Measurements from ENCODE around the gene VPS25. TPM values are rescaled to one million over a fixed set of nuclear protein-coding genes. Genes with fewer than 3 reads are reported as not detected.

Gene VPS25
- polyA plus RNA-seq, 1 donor from 2014 or later: 133 TPM

DNA sequence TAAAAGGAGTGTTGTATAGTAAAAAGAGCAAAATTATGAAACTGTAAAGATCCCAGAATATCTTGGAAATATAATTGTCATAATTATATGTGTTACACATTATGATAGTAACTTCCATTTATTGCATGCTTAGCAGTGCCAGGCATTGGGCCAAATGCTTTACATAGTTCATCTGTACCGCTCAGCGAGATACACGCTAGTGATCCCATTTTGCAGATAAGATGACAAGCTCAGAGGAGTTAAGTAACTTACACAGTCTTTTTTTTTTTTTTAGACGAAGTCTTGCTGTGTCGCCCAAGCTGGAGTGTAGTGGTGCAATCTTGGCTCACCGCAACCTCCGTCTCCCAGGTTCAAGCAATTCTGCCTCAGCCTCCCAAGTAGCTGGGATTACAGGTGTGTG lies 21.6 kb upstream of the VPS25 start:
- H3F3A ChIP-seq (ENCODE audit: insufficient read depth, low read length, poor library complexity, severe bottlenecking): no peaks in the 10 kb centered on the region
- H3K79me2 ChIP-seq (replicated peaks; ENCODE audit: insufficient read depth, low read length): no peaks in the 10 kb centered on the region
- H3K4me2 ChIP-seq (ENCODE audit: low read length): no peak overlapping the region
- no peaks in the 10 kb centered on the region for H4K20me1 ChIP-seq (ENCODE audit: insufficient read depth)
- no peaks in the 10 kb centered on the region for H3K9me3 ChIP-seq (ENCODE audit: low read length)
- no peak overlapping the region for H3K4me3 ChIP-seq (ENCODE audit: low read length)
- H3K27ac ChIP-seq (ENCODE audit: low read length): no peak overlapping the region
- H2AFZ ChIP-seq (ENCODE audit: low read depth, low read length): no peak overlapping the region
- no peaks in the 10 kb centered on the region for H3K36me3 ChIP-seq (ENCODE audit: insufficient read depth, low read length)
- H3K9me2 ChIP-seq (ENCODE audit: insufficient read depth, low read length): no peaks in the 10 kb centered on the region
- no peaks in the 10 kb centered on the region for H3K27me3 ChIP-seq (ENCODE audit: insufficient read depth, low read depth, low read length)
- H3K9ac ChIP-seq (ENCODE audit: low read length): no peak overlapping the region
- TF ChIP-seq, protein P1, sequence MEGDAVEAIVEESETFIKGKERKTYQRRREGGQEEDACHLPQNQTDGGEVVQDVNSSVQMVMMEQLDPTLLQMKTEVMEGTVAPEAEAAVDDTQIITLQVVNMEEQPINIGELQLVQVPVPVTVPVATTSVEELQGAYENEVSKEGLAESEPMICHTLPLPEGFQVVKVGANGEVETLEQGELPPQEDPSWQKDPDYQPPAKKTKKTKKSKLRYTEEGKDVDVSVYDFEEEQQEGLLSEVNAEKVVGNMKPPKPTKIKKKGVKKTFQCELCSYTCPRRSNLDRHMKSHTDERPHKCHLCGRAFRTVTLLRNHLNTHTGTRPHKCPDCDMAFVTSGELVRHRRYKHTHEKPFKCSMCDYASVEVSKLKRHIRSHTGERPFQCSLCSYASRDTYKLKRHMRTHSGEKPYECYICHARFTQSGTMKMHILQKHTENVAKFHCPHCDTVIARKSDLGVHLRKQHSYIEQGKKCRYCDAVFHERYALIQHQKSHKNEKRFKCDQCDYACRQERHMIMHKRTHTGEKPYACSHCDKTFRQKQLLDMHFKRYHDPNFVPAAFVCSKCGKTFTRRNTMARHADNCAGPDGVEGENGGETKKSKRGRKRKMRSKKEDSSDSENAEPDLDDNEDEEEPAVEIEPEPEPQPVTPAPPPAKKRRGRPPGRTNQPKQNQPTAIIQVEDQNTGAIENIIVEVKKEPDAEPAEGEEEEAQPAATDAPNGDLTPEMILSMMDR (IDR thresholded peaks at IDR 0.05; ENCODE audit: poor library complexity, severe bottlenecking): no peak

DNA sequence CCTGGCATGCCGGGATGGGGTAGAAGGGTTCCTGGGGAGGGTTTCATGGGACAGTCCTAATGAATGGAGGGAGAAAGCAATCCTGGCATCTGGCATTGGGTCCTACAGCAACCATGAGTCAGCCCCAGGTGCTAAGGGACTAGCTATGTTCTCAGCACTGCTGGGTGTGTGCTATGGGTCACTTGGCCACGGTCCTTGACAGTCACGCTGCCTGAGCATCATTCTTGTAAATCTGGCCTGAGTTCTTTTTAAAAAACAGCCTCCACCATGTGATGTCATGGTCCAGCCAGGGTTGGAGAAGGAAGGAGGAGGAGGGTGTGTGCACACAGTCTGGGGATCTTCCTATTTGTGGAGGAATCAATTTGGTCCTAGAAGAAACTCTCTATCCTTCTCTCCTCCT lies 18.5 kb upstream of the VPS25 start:
- no peak overlapping the region for H3K4me3 ChIP-seq (ENCODE audit: low read length)
- no peak overlapping the region for H3K9ac ChIP-seq (ENCODE audit: low read length)
- H3K36me3 ChIP-seq (ENCODE audit: insufficient read depth, low read length): no peaks in the 10 kb centered on the region
- TF ChIP-seq EZH2 (IDR thresholded peaks at IDR 0.05; ENCODE audit: borderline replicate concordance, insufficient read depth, low read length, poor library complexity, severe bottlenecking) (no peak), RAD21 (conservative IDR thresholded peaks at IDR 0.05) (no peak), EP300 (conservative IDR thresholded peaks at IDR 0.05; ENCODE audit: poor library complexity, severe bottlenecking) (no peak), POLR2AphosphoS5 (IDR thresholded peaks at IDR 0.05) (no peak)
- H4K20me1 ChIP-seq (ENCODE audit: insufficient read depth): no peaks in the 10 kb centered on the region
- no peaks in the 10 kb centered on the region for H3F3A ChIP-seq (ENCODE audit: insufficient read depth, low read length, poor library complexity, severe bottlenecking)
- H3K27me3 ChIP-seq (ENCODE audit: insufficient read depth, low read depth, low read length): peaks cover 7% of the 10 kb centered on the region
- H3K79me2 ChIP-seq (replicated peaks; ENCODE audit: insufficient read depth, low read length): no peaks in the 10 kb centered on the region
- H3K9me2 ChIP-seq (ENCODE audit: insufficient read depth, low read length): no peaks in the 10 kb centered on the region
- no peak overlapping the region for H3K27ac ChIP-seq (ENCODE audit: low read length)
- no peaks in the 10 kb centered on the region for H3K9me3 ChIP-seq (ENCODE audit: low read length)
- no peak overlapping the region for H2AFZ ChIP-seq (ENCODE audit: low read depth, low read length)
- no peak overlapping the region for H3K4me2 ChIP-seq (ENCODE audit: low read length)

DNA sequence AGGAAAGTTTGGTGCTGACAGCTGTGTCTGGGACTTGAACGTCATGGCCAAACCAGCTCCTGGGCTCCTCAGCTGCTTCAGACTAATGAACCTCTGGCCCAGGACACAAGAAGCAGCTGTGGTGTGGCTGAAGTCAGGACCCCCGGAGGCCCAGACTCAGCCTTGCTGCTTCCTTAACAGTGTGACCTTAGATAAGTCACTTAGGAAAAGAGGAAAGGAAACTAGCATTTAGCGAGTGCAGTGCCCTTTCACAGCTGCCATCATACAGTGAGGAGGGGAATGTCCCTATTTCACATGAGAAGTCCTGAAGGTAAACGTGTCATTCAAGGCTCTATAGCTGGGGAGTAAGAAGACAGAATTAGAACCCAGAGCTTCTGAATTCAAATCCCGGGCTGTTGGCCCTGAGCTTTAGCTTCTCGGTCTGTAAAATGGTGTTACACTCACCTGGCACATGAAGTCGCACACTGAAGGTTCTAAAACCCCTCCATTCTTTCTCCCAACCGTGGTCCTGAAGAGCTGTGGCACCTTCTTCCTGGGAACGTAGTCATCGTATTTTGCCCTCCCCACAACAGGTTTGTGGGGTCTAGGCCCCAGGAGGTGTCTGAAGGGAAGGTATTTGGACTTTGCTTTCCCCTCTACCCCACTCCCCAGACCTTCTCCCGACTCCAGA lies 13.1 kb upstream of the VPS25 start:
- Histone ChIP-seq H3K4me2 (ENCODE audit: low read length) (no peak overlapping the region), H3K79me2 (replicated peaks; ENCODE audit: insufficient read depth, low read length) (no peaks in the 10 kb centered on the region), H3K9ac (ENCODE audit: low read length) (no peak overlapping the region), H4K20me1 (ENCODE audit: insufficient read depth) (no peaks in the 10 kb centered on the region), H3K9me3 (ENCODE audit: low read length) (no peaks in the 10 kb centered on the region), H3K9me2 (ENCODE audit: insufficient read depth, low read length) (no peaks in the 10 kb centered on the region), H3K36me3 (ENCODE audit: insufficient read depth, low read length) (no peaks in the 10 kb centered on the region), H3K27me3 (ENCODE audit: insufficient read depth, low read depth, low read length) (peaks cover 29% of the 10 kb centered on the region), H3K4me3 (ENCODE audit: low read length) (peak overlapping the region; percentile 61), H3F3A (ENCODE audit: insufficient read depth, low read length, poor library complexity, severe bottlenecking) (no peaks in the 10 kb centered on the region), H2AFZ (ENCODE audit: low read depth, low read length) (no peak overlapping the region), H3K27ac (ENCODE audit: low read length) (no peak overlapping the region)
- TF ChIP-seq, protein P2, sequence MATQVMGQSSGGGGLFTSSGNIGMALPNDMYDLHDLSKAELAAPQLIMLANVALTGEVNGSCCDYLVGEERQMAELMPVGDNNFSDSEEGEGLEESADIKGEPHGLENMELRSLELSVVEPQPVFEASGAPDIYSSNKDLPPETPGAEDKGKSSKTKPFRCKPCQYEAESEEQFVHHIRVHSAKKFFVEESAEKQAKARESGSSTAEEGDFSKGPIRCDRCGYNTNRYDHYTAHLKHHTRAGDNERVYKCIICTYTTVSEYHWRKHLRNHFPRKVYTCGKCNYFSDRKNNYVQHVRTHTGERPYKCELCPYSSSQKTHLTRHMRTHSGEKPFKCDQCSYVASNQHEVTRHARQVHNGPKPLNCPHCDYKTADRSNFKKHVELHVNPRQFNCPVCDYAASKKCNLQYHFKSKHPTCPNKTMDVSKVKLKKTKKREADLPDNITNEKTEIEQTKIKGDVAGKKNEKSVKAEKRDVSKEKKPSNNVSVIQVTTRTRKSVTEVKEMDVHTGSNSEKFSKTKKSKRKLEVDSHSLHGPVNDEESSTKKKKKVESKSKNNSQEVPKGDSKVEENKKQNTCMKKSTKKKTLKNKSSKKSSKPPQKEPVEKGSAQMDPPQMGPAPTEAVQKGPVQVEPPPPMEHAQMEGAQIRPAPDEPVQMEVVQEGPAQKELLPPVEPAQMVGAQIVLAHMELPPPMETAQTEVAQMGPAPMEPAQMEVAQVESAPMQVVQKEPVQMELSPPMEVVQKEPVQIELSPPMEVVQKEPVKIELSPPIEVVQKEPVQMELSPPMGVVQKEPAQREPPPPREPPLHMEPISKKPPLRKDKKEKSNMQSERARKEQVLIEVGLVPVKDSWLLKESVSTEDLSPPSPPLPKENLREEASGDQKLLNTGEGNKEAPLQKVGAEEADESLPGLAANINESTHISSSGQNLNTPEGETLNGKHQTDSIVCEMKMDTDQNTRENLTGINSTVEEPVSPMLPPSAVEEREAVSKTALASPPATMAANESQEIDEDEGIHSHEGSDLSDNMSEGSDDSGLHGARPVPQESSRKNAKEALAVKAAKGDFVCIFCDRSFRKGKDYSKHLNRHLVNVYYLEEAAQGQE (IDR thresholded peaks at IDR 0.05; ENCODE audit: borderline replicate concordance): no peak
- TF ChIP-seq SMC3 (conservative IDR thresholded peaks at IDR 0.05; ENCODE audit: poor library complexity): no peak
- TF ChIP-seq, protein P1 (IDR thresholded peaks at IDR 0.05; ENCODE audit: poor library complexity, severe bottlenecking): no peak
- TF ChIP-seq TAF1 (IDR thresholded peaks at IDR 0.05; ENCODE audit: low read depth): no peak
- TF ChIP-seq MXI1 (conservative IDR thresholded peaks at IDR 0.05; ENCODE audit: poor library complexity, severe bottlenecking): no peak
